ENCODE data around the gene CACNA1S. TPM values are rescaled to one million over a fixed set of nuclear protein-coding genes. Genes with fewer than 3 reads are reported as not detected.

Gene CACNA1S
- total and polyA plus RNA-seq, 8 donors: under 0.01 to 0.18 TPM; not detected in 6

DNA sequence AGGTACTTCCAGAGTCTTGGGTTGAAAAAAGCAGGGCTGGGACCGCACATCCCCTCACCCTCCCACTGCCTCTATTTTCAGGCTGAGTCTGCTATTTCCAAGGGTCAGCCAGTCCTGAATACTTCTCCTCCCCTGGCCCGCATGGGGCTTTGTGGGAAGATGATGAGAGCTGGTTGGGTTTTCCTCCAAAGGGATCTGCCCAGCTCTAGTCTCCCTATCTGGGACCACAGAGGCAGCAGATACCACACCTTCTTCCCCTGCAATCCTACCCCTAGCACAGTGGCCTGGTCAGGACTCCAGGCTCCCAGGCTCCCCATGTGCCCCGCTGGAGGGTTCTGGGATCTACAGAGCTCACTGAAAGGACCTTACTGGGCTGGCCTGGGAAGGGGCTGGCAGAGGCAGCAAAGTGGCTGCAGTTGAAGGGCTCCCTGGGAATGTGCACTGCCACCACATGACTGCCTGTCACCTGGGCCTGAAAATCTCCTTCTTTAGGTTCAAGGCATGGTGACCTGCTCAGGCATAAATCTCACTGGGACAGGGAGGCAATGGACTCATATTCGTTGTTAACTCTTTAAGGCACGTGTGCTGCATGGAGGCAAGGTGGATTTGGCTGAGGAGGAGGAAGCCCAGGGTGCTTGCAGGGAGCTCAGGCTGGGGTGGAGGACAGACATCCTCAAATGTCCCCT lies 13.1 kb downstream of the CACNA1S start:
- Histone ChIP-seq H3K4me1 (no peaks in the 10 kb centered on the region), H3K36me3 (no peaks in the 10 kb centered on the region), H3K27me3 (peaks cover 0 to 6% (median 0%) of the 10 kb centered on the region in 3 donors), H3K27ac (no peak overlapping the region), H3K9me3 (no peaks in the 10 kb centered on the region), H3K4me3 (no peak overlapping the region)
- 77 to 84% (median 80%) methylated on average over 5 of the region's 5 CpGs for WGBS, 5 donors
- no peak for DNase-seq
- TF ChIP-seq EP300 (IDR thresholded peaks at IDR 0.05): no peak
- no peak for TF ChIP-seq POLR2A (IDR thresholded peaks at IDR 0.05)
- TF ChIP-seq, protein P1, sequence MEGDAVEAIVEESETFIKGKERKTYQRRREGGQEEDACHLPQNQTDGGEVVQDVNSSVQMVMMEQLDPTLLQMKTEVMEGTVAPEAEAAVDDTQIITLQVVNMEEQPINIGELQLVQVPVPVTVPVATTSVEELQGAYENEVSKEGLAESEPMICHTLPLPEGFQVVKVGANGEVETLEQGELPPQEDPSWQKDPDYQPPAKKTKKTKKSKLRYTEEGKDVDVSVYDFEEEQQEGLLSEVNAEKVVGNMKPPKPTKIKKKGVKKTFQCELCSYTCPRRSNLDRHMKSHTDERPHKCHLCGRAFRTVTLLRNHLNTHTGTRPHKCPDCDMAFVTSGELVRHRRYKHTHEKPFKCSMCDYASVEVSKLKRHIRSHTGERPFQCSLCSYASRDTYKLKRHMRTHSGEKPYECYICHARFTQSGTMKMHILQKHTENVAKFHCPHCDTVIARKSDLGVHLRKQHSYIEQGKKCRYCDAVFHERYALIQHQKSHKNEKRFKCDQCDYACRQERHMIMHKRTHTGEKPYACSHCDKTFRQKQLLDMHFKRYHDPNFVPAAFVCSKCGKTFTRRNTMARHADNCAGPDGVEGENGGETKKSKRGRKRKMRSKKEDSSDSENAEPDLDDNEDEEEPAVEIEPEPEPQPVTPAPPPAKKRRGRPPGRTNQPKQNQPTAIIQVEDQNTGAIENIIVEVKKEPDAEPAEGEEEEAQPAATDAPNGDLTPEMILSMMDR (IDR thresholded peaks at IDR 0.05): no peak
- no peak for TF ChIP-seq POLR2AphosphoS5 (IDR thresholded peaks at IDR 0.05)
- intact Hi-C loops (cut with DNase I; ENCODE audit: low total_unique reads): no loop called here

DNA sequence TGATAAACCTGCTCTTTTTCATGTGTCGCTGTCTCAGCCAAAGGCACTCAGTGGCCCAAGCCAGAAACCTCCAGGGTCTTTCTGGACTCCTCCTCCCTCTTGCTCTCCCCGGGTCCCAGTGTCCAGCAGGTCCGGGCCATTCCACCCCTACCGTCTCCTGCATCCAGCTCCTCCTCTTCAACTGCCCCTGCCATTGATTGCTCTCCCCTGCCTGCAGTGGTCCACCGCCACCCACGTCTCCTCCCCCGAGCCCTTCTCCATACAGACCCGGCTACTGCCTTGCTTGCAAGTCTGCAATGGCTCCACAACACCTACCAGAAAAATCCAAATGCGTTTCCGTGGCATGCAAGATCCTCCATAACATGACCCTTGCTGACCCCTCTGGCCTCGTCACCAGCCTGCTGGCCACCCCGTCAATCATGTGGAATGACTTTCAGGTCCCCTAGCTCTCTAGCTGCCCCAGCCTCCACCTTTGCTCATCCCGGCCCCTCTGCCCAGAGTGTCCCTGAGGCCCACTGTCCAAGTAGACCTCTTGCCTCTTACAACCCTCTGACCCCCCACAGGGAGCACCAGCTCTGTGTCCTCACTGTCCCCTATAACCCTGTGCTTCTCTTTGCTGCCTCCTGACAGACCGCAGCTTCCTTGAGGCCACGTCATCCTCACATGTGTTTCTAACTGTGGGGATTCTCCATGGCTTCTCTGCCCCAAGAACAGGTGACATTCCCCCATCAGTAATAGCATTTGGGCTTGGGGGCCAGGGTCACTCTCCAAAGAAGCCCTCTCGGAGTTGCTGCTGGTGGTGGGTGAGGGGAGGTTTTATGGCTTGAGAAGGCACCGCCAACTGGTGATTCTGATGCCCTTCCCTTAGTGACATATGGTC lies 15.0 kb downstream of the CACNA1S start:
- H3K27me3 ChIP-seq: peaks cover 0 to 6% (median 0%) of the 10 kb centered on the region in 3 donors
- H3K36me3 ChIP-seq: no peaks in the 10 kb centered on the region
- H3K4me1 ChIP-seq: no peaks in the 10 kb centered on the region
- WGBS, 5 donors: 76 to 81% (median 79%) methylated on average over 17 of the region's 17 CpGs
- no peak overlapping the region for H3K27ac ChIP-seq
- no peak for TF ChIP-seq POLR2AphosphoS5 (IDR thresholded peaks at IDR 0.05)
- no peak for TF ChIP-seq POLR2A (IDR thresholded peaks at IDR 0.05)
- TF ChIP-seq, protein P1 (IDR thresholded peaks at IDR 0.05): no peak
- no peak for TF ChIP-seq EP300 (IDR thresholded peaks at IDR 0.05)
- DNase-seq: no peak
- intact Hi-C loops (cut with DNase I; ENCODE audit: low total_unique reads): no loop called here
- H3K4me3 ChIP-seq: no peak overlapping the region
- no peaks in the 10 kb centered on the region for H3K9me3 ChIP-seq

DNA sequence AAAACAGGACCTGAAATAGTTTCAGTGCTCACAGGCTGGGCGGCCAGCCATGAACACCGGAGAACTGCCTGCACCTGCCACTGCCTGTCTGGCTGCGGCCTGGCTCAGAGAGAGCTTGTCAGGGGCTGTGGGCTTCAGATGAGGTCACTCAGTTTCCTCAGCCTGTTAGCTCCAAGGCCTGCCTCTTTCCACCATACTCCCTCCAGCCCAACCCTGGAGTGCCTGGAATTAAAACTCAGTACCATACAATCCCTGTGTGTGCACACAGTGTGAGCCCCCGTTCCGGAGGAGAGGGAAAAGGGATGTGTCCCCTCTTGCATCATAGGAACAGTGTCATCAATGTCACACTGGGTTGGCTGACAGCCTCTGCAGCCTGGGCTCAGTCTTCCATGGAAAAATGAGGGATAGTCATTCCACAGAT lies 16.2 kb downstream of the CACNA1S start:
- no peak overlapping the region for H3K27ac ChIP-seq
- intact Hi-C loops (cut with DNase I; ENCODE audit: low total_unique reads): no loop called here
- H3K4me3 ChIP-seq: no peak overlapping the region
- TF ChIP-seq, protein P1 (IDR thresholded peaks at IDR 0.05): no peak
- TF ChIP-seq POLR2A (IDR thresholded peaks at IDR 0.05): no peak
- no peak for TF ChIP-seq EP300 (IDR thresholded peaks at IDR 0.05)
- no peak for TF ChIP-seq POLR2AphosphoS5 (IDR thresholded peaks at IDR 0.05)
- H3K36me3 ChIP-seq: no peaks in the 10 kb centered on the region
- H3K27me3 ChIP-seq: peaks cover 0 to 6% (median 0%) of the 10 kb centered on the region in 3 donors
- H3K9me3 ChIP-seq: no peaks in the 10 kb centered on the region
- DNase-seq: no peak
- WGBS, 5 donors: 74 to 85% (median 77%) methylated on average over 5 of the region's 5 CpGs
- H3K4me1 ChIP-seq: no peaks in the 10 kb centered on the region

DNA sequence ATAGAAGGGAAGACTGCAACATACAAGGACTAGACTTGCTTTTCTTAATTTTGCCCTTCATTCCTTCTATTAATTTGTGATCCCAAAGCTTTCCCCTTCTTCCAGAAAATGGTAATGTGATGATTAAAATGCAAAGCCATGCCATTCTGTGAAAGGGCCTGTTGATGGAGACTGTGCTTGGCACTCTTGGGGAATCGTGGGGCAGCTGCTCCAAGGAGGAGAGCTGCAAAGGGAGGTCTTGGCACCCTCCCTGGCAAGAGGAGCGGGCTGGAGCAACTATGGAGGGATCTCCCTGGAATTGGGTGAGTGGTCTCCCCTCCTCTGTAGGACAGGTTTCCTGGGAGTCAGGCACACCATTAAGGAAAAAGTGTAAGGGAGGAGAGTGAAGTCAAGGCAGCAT lies 16.6 kb downstream of the CACNA1S start:
- no peak for DNase-seq
- WGBS, 5 donors: 85 to 100% (median 87%) methylated on average over 2 of the region's 2 CpGs
- Histone ChIP-seq H3K9me3 (no peaks in the 10 kb centered on the region), H3K36me3 (no peaks in the 10 kb centered on the region), H3K27ac (no peak overlapping the region), H3K27me3 (peaks cover 0 to 6% (median 0%) of the 10 kb centered on the region in 3 donors), H3K4me1 (no peaks in the 10 kb centered on the region), H3K4me3 (no peak overlapping the region)
- intact Hi-C loops (cut with DNase I; ENCODE audit: low total_unique reads): no loop called here
- TF ChIP-seq EP300 (IDR thresholded peaks at IDR 0.05): no peak
- TF ChIP-seq, protein P1 (IDR thresholded peaks at IDR 0.05): no peak
- TF ChIP-seq POLR2A (IDR thresholded peaks at IDR 0.05): no peak
- TF ChIP-seq POLR2AphosphoS5 (IDR thresholded peaks at IDR 0.05): no peak
